Left hindlimb (tissue), 1 donor: ENCODE data around the gene BAG2.
A peak's percentile ranks its signal among the peaks of the same experiment; 100 is the strongest.

Experiments
- DNase-seq: peaks from one replicate; pipeline ENCODE4 v3.0.0-alpha.2; 2018

BAG2 gene

DNA sequence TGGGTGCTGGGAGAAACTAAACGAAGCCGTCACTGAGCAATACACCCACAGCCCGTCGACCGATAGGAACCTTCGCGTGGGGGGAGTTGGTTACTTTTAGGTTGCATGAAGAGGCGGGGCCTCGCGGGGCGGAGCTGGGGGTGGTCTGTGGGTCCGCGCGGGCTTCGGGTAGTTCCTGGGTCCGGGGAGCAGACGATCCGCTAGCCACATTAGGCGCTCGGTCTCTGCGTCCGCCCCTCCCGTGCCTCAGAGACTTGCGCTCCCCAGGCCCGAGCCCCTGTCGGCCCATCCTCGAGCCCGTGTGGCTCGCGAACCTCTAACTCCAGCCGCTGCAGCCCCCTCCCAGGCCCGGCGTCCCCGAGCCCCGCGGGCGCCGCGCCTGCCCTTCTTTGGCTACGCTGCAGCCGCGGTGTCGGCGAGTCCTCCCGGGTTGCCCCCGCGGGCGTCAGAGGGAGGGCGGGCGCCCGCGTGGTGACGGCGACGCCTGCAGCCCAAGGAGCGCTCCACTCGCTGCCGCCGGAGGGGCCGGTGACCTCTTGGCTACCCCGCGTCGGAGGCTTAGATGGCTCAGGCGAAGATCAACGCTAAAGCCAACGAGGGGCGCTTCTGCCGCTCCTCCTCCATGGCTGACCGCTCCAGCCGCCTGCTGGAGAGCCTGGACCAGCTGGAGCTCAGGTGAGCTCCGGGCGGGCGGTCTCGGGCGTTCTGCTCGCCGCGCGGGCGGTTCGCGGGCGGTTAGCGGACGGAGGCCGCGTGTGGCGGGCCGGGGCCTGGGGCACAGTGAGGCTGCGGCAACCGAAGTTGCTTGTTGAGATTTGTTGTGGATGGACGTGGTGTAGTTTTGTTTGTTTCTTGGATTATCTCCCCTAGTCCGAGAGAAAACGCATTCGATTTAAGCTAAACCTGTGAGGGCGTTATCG lies at the start of gene BAG2:
Gene BAG2 (plus strand): TSS at position 191 of the 920 bp plus-strand sequence. CDS start 372 bp downstream, at position 563.
- peak; percentile 92 for DNase-seq

GRCh38 chr6:57123111-57123510 lies 49.0 kb upstream of the BAG2 start:
- DNase-seq = no peak

GRCh38 chr6:57127763-57128162 lies 44.4 kb upstream of the BAG2 start:
- no peak for DNase-seq

DNA sequence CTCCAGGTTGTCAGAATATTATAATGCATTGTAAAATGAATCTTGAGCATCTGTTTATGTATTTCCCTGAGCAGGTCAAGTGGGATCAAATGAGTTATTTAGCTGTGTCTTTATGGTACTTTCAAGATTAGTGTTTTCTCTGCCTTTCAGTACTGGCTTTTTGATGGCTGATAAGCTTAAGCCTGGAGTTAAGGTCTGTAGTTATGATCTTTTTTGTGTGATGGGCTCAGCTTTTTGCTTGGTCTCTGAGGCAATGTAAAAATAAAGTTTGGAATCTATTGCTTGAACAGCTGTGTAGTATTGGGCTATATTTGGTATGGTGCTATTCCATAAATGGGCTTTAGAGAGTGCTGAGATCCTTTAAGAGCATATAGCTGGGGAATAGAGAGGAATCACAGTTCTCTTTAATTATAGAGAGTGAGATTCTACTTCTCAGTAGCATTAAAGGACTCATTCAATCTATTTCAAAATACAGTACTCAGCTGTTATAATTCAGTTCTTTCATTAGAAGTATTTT lies 41.4 kb upstream of the BAG2 start:
- no peak for DNase-seq

DNA sequence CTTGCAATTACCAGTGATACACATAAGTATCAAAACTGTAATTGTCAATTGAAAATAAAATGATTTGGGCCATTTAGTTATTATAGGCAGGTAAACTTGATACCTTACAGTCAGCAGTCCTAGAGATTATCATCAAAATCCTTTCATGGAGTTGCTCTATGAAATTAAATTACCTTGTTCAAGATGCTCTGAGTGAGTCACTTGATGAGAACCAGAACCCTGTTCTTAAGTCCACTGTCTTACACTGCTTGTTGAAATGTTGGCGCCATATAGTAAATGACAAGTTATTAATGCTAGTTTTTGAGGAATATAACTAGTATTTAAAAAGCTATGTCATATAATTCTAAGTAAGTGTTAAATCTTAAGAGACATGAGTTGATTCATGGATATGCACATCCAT lies 37.2 kb upstream of the BAG2 start:
- no peak for DNase-seq

- DNase-seq = no peak
These were observed 36.2 kb upstream of the BAG2 start for GRCh38 chr6:57135885-57136284.

GRCh38 chr6:57137350-57137749 lies 34.8 kb upstream of the BAG2 start:
- no peak for DNase-seq

GRCh38 chr6:57138026-57138425 lies 34.1 kb upstream of the BAG2 start:
- no peak for DNase-seq

DNA sequence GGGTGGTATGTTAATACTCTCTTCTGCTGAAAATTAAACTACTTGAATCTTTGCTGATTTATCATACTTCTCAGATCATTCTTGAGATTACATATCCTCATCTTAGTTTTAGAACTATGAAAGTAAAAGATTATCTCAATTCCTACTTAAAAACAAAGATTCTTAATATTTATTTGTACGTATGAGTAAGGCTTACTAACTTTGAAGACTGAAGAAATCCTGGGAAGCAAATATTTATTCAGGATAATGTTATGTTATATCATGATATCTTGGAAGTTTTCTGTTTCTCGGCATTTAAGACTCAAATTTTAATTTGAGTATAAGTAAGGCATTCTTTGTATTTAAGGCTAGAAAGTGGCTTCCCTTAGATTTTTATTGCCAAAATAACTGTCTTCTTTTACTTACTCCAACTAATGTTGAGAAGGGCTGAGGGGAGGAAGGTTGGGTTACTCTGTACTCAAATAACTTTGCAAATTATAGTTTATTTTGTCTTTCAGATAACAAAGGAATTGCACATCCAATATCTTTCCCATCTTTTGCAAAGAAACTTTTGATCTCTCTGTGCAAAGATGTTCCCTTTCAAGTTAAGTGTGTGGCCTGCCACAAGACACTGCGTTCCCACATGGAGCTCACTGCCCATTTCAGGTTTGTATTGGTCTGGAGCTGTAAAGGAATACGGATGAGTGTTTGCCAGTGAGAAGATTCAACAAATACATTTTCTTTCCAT lies 30.5 kb upstream of the BAG2 start:
- no peak for DNase-seq

GRCh38 chr6:57142178-57142525 lies 30.0 kb upstream of the BAG2 start:
- no peak for DNase-seq

DNA sequence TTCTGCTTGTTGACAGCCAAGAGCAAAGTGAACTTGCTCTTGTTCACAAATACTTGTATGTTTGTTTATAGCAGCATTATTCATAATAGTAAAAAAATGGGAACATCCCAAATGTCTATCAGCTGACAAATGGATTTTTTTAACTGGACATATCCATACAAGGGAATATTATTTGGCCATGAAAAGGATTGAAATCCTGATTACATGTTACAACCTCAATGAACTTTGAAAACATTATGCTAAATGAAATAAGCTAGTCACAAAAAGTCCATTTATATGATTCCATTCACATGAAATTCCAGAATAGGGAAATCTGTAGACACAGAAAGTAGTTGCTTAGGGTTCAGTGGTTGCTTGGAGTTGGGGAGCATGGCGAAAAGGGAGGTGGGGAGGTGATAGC lies 28.4 kb upstream of the BAG2 start:
- DNase-seq = no peak

DNA sequence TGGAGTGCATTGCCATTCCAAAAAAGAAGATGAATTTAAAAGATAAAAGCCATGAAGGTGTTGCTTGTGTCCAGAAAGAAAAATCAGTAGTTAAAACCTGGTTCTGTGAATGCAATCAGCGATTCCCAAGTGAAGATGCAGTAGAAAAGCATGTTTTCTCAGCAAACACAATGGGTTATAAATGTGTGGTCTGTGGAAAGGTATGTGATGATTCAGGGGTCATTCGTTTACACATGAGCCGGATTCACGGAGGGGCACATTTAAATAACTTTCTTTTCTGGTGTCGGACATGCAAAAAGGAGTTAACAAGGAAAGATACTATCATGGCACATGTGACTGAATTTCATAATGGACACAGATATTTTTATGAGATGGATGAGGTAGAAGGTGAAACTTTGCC lies 24.7 kb upstream of the BAG2 start:
- no peak for DNase-seq

- DNase-seq = no peak
These were observed 23.9 kb upstream of the BAG2 start for GRCh38 chr6:57147955-57148858.

GRCh38 chr6:57158658-57159057 lies 13.5 kb upstream of the BAG2 start:
- no peak for DNase-seq

DNA sequence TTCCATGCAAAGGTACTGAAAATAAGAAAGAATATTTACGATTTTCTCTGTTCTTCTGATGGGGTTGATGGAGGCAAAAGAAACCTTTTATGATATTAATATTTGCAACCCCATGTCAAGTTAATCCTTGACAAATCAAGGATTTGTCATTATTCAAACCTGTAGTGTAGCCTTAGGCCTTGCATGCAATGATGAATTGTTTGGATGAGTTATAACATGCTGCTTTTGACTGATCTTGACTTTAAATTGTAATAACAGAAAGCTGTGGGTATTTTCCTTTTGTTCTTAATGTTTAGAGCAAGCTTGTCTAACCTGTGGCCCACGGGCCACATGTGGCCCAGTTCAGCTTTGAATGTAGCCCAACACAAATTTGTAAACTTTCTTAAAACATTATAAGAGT lies 13.0 kb upstream of the BAG2 start:
- no peak for DNase-seq

- DNase-seq = no peak
These were observed 10.1 kb upstream of the BAG2 start for GRCh38 chr6:57162028-57162427.

DNA sequence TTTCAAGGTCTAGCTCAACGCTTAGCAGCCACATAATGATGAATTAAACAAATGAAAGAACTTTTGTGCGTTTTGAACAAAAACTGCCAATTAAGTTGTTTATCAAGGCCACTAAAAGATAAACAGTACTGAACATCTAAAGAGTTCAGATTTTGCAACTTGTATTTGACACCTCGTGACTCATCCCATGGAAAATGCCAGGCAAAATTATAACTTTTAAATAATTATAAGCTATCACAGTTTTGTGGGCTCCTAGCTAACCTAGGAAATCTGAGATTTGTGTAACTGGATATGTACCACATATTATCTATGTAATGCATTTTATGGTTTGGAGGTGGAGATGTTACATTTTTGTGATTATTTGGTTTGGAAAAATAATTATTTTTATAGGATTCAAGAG lies 9.6 kb upstream of the BAG2 start:
- no peak for DNase-seq

DNA sequence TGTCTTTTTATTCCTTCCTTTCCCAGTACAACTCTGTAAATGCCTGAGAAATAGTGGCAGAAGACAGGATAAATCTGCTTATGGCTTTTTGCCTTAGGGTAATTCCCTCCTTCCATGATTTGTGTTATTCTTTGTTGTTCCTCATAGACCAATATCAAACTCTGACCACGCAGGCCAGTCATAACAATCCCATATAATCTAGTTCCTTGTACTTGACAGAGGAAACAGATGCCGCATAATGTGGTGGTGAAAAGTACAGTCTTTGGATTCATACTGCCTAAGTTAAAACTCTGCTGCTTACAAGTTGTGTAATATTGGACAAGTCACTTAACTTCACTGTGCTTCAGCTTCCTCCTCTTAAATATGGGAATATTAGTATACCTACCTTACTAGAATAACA lies 8.2 kb upstream of the BAG2 start:
- no peak for DNase-seq

DNA sequence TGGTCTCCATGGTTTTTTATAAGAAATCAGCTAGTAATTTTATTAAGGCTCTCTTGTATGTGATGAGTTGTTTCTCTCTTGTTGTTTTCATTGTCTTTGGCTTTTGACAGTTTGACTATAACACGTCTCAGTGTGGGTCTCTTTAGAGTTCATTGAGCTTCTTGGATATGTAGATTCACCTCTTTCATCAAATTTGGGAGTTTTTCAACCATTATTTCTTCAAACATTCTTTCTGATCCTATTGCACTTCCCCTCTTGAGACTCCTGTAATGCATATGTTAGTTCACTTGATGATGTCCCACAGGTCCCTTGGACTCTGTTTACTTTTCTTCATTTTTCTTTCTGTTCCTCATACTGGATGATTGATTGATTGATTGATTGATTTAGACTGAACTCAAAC lies 7.0 kb upstream of the BAG2 start:
- no peak for DNase-seq

DNA sequence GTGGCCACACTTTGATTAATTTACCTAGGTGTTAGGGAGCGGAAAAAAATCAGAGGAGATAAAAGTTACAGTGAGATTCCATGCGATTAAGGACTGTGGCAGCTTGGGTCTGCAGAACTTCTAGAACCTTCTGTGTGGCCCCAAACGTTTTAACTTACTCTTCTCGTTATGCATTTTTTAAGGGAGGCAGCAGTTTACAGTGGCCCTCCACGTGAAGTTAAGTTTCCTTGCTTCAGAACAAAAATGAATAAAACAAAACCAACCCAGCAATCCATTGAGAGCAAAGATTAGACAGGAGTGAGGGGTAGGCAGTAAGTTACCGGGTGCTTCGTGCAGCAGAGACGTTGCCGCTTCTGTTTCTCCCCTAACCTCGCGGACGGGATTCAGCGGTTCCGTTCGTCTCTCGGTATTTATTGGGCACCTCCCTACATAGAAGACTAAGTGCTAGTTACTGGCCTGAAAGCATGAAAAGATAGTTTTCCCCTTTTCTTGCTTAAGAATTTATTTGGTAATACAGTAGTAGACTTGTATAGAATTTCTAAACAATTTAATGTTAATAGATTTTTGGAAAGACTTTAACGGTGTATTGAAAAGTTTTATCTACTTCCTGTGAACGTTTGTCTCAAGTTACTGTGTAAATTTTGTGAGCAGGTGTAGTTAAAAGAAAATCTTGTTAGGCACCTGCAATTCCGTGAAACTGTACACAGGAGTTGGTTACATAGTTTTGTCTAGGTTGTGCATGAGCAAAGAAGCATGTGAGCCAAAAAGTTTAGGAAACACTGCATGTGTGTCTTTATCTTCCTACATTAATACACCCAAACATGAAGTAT lies 1.1 kb downstream of the BAG2 start:
- DNase-seq = no peak

- no peak for DNase-seq
These were observed 1.9 kb downstream of the BAG2 start for GRCh38 chr6:57173886-57174510.

- no peak for DNase-seq
These were observed 2.4 kb downstream of the BAG2 start for GRCh38 chr6:57174511-57174907.
